Mucosa of rectum (tissue), 2 donors: Measurements from ENCODE around the gene LMX1B.
"Not testable (repeated sequence)": the region's sequence is repeated elsewhere in the genome, so short reads cannot be mapped to it uniquely, and the experiment has no call there.

Experiments used
- H3K27ac ChIP-seq, 2 donors: one replicate each; pipeline ENCODE4 v1.7.0; 2013; ENCODE audit warnings: inconsistent platforms in 2 of 2, low read depth in 2 of 2, low read length in 2 of 2
- H3K27me3 ChIP-seq, 2 donors: one replicate each; pipeline ENCODE4 v1.7.0; 2013; ENCODE audit warnings: low read length in 2 of 2; ENCODE audit not compliant: control insufficient read depth in 2 of 2, insufficient read depth in 2 of 2
- H3K36me3 ChIP-seq, 2 donors: one replicate each; pipeline ENCODE4 v1.7.0; 2013; ENCODE audit warnings: low read length in 2 of 2; ENCODE audit not compliant: control insufficient read depth in 2 of 2, insufficient read depth in 2 of 2
- H3K4me1 ChIP-seq, 2 donors: one replicate each; pipeline ENCODE4 v1.7.0; 2013; ENCODE audit warnings: low read length in 2 of 2, mild to moderate bottlenecking in 1 of 2; ENCODE audit not compliant: control insufficient read depth in 2 of 2, insufficient read depth in 2 of 2
- H3K4me3 ChIP-seq, 2 donors: one replicate each; pipeline ENCODE4 v1.7.0; 2013; ENCODE audit warnings: low read length in 2 of 2
- H3K9ac ChIP-seq, 2 donors: one replicate each; pipeline ENCODE4 v1.7.0; 2013; ENCODE audit warnings: low read length in 2 of 2, low read depth in 1 of 2, mild to moderate bottlenecking in 1 of 2
- H3K9me3 ChIP-seq, 2 donors: one replicate each; pipeline ENCODE4 v1.7.0; 2013; ENCODE audit warnings: low read length in 2 of 2; ENCODE audit not compliant: control insufficient read depth in 2 of 2
- donor health status: healthy.
- donor health status: Normal muscosa, but diverticular disease.

The LMX1B gene

DNA sequence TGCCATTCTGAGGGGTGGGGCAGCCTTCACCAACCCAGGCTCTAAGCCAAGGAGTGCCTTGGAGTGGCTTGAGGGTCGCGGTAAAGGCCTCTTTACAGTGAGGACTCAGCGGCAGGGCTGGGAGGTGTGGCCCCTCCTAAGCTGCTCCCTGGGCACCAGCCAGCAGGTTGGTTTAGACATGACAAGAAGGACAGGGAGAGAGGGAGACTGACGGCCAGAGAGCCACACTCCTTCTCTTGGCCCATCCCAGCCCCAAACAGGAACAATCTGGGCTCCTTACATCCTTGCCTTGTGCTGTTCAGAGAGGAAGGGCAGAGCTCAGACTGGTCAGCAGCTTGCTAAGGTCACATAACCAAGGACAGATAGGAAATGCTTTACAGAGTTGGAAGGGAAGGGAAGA is 94.5 kb downstream of the LMX1B start:
- H3K27me3 ChIP-seq, result peaks cover 34 to 39% of the 10 kb centered on the region in 2 donors
- H3K4me1 ChIP-seq, result no peaks in the 10 kb centered on the region
- no peak overlapping the region for H3K9ac ChIP-seq
- H3K9me3 ChIP-seq, result no peaks in the 10 kb centered on the region
- no peak overlapping the region for H3K27ac ChIP-seq
- H3K36me3 ChIP-seq, result no peaks in the 10 kb centered on the region
- H3K4me3 ChIP-seq, result no peak overlapping the region

DNA sequence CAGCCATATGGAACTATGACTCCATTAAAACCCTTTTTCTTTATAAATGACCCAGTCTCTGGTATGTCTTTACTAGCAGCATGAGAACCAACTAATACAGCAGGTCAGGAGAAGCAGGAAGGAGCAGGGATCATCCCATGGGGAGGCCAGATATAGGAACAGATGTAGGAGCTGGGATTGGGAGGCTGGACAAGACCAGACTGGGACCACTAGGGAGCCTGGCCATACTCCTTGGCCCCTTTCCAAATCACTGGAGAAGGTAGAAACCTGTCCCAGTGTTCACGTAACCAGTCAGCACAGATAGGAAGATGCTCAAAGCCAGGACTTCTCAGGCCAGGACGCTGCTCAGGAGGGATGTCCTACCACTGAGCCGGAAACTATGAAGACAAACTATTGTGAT is 95.5 kb downstream of the LMX1B start:
- H3K4me3 ChIP-seq, result no peak overlapping the region
- no peak overlapping the region for H3K9ac ChIP-seq
- no peaks in the 10 kb centered on the region for H3K36me3 ChIP-seq
- no peak overlapping the region for H3K27ac ChIP-seq
- no peaks in the 10 kb centered on the region for H3K4me1 ChIP-seq
- H3K27me3 ChIP-seq, result peaks cover 25 to 31% of the 10 kb centered on the region in 2 donors
- H3K9me3 ChIP-seq, result no peaks in the 10 kb centered on the region

GRCh38 chr9:126715382-126715781 is 101.7 kb downstream of the LMX1B start:
- no peak overlapping the region for H3K4me3 ChIP-seq
- no peak overlapping the region for H3K27ac ChIP-seq
- peaks cover 0 to 5% of the 10 kb centered on the region in 2 donors for H3K4me1 ChIP-seq
- H3K36me3 ChIP-seq, result no peaks in the 10 kb centered on the region
- peaks cover 10 to 18% of the 10 kb centered on the region in 2 donors for H3K27me3 ChIP-seq
- no peak overlapping the region for H3K9ac ChIP-seq
- no peaks in the 10 kb centered on the region for H3K9me3 ChIP-seq

- peaks cover 19 to 32% of the 10 kb centered on the region in 2 donors for H3K27me3 ChIP-seq
- not testable (repeated sequence) for H3K27ac ChIP-seq, H3K36me3 ChIP-seq, H3K4me1 ChIP-seq, H3K9ac ChIP-seq, H3K4me3 ChIP-seq, H3K9me3 ChIP-seq
Measured at GRCh38 chr9:126717441-126717840, 103.7 kb downstream of the LMX1B start.

DNA sequence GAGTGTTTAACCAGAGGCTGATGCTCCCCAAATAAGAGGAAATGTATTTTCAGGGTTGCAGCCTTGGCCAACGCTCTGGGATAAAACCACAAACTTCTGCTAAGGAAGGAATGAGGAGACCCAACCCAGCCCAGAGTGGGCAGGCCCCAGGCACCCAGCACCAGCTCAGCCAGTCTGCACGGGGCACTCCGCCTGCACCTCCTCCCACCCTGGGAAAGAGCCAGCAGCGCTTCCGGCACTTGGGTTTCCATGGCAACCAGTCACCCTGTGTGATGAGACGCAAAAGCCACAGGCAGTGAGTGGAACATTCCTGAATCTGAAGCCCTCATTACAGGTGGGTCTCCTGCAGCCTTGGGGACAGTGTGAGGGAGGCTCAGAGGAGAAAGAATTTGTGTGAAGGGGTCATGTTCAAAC is 105.9 kb downstream of the LMX1B start:
- peak overlapping the region in 1 of 2 donors; percentile 20 for H3K4me3 ChIP-seq
- no peaks in the 10 kb centered on the region for H3K36me3 ChIP-seq
- no peaks in the 10 kb centered on the region for H3K9me3 ChIP-seq
- peaks cover 27 to 40% of the 10 kb centered on the region in 2 donors for H3K27me3 ChIP-seq
- peaks cover 3 to 5% of the 10 kb centered on the region in 2 donors for H3K4me1 ChIP-seq
- H3K27ac ChIP-seq, result peak overlapping the region in 1 of 2 donors; percentile 9
- no peak overlapping the region for H3K9ac ChIP-seq

DNA sequence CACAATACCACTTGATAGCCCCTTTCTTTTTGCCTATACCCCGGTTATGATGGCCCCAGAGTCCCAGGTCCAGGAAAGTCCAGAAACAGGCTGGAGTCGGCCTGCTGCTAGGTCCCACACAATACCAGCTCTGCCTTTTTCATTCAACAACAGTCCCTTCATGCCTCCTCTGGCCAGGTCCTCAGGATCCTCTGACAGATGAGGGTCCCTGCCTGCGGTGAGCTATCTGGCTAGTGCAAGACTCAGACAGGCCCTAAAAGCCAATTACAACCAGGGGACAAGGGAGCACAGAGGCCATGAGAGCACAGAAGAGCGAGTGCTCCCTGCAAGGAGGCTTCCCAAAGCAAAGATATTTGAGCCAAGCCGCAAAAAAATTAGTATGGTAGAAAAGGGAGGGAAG is 106.3 kb downstream of the LMX1B start:
- Histone ChIP-seq H3K9ac (peak overlapping the region in 1 of 2 donors; percentile 14), H3K27ac (peak overlapping the region in 1 of 2 donors; percentile 9), H3K4me3 (peak overlapping the region in 1 of 2 donors; percentile 20), H3K9me3 (no peaks in the 10 kb centered on the region), H3K36me3 (no peaks in the 10 kb centered on the region), H3K27me3 (peaks cover 29 to 40% of the 10 kb centered on the region in 2 donors), H3K4me1 (peaks cover 3 to 5% of the 10 kb centered on the region in 2 donors)

- Histone ChIP-seq H3K36me3 (no peaks in the 10 kb centered on the region), H3K27me3 (peaks cover 30 to 45% of the 10 kb centered on the region in 2 donors), H3K9me3 (no peaks in the 10 kb centered on the region), H3K4me1 (peaks cover 3 to 5% of the 10 kb centered on the region in 2 donors), H3K4me3 (no peak overlapping the region), H3K27ac (no peak overlapping the region), H3K9ac (no peak overlapping the region)
Measured at GRCh38 chr9:126720661-126721563, 107.2 kb downstream of the LMX1B start.

DNA sequence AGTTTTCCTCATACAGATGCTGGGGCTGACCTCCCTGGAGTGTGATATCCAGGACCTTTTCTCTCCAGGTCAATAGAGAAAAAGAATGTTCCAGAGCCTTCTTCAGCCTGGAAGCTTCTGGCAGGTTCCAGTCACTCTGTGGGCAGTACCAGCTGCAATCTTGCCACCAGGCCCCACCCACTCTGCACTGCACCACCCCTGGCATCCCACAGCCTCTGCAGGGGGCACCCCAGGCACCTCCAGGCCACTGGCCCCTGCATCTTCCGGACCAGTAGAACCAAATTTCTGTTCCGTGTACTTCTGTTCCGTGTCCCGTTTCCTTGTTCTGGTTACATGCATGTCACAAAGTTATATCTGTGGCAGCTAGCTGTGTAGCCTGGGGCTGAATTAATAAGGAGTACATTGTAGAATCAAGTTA is 107.8 kb downstream of the LMX1B start:
- peak overlapping the region in 1 of 2 donors; percentile 52 for H3K4me3 ChIP-seq
- H3K9me3 ChIP-seq, result no peaks in the 10 kb centered on the region
- no peak overlapping the region for H3K9ac ChIP-seq
- peaks cover 3 to 5% of the 10 kb centered on the region in 2 donors for H3K4me1 ChIP-seq
- no peak overlapping the region for H3K27ac ChIP-seq
- no peaks in the 10 kb centered on the region for H3K36me3 ChIP-seq
- peaks cover 33 to 46% of the 10 kb centered on the region in 2 donors for H3K27me3 ChIP-seq

DNA sequence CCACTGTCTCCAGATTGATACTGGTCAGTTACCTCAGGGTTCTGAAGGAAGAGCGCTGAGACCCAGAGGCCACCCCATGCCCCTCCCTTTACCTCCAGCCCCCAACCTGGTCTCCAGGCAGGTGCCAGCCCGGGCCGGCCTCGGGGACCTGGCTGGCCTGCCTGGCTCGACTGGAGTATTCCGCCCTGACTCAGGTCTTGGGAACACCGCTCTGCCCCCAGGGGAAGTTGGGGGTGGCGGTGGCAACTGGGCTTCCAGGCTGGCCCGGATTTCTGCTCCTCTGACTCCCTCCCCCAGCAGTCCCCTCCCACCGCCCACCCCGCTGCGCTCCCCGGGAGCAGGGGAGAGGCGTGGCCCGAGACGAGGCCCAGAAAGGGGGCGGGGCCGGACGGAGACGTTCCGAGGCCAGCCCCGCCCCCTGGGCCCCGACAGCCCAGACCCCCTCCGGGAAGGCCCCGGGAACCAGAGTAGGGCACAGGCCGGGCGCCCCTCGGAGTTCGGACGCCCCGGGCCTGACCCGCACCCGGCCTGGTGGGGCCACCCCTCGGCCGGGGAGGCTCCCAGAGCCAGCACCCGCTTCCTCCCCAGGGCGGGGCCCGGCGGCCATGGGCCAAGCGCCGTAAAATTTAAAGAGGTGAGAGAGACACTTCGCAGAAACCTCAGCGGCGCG is 108.7 kb downstream of the LMX1B start:
- H3K9ac ChIP-seq, result no peak overlapping the region
- H3K9me3 ChIP-seq, result no peaks in the 10 kb centered on the region
- H3K4me1 ChIP-seq, result peaks cover 3 to 5% of the 10 kb centered on the region in 2 donors
- peak overlapping the region; percentile 26 to 57 for H3K4me3 ChIP-seq
- peaks cover 33 to 46% of the 10 kb centered on the region in 2 donors for H3K27me3 ChIP-seq
- H3K36me3 ChIP-seq, result no peaks in the 10 kb centered on the region
- H3K27ac ChIP-seq, result peak overlapping the region; percentile 66 to 75
